ENCODE results near the gene ZFP28.

ZFP28 gene

DNA sequence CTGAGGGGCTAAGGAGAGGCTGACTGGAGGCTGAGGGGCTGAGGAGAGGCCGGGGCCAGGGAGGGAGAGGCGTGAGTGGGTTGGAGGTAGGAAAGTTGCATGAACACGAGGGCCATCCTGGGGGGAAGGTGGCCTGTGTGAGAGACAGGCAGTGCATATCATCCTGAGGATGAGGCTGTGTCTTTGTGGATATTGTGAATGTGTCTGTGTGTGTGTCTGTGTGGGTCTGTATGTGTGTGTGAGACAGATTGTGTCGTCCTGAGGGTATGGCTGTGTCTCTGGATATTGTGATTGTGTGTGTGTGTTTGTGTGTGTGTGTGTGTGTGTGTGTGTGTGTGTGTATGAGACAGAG, 56.8 kb downstream of the ZFP28 start (continued):
- TF ChIP-seq ZBTB7A (tag by site-specific recombination; IDR thresholded peaks at IDR 0.05; ENCODE audit: low read depth) (no peak), ZNF10 (tag by site-specific recombination; IDR thresholded peaks at IDR 0.05) (no peak), OVOL3 (tag by site-specific recombination; IDR thresholded peaks at IDR 0.05) (peak; percentile 16; the same call in 1 of the 2 replicates), ZNF274 (IDR thresholded peaks at IDR 0.05; ENCODE audit: low read length) (no peak), ZNF274 (tag by site-specific recombination; IDR thresholded peaks at IDR 0.05; ENCODE audit: borderline replicate concordance) (peak; percentile 23; the same call in 1 of the 2 replicates), ZNF221 (tag by site-specific recombination; IDR thresholded peaks at IDR 0.05; ENCODE audit: borderline replicate concordance) (no peak), KLF16 (tag by site-specific recombination; IDR thresholded peaks at IDR 0.05) (no peak), ZNF266 (tag by site-specific recombination; IDR thresholded peaks at IDR 0.05; ENCODE audit: low read depth) (peak; percentile 61; the same call in 1 of the 2 replicates), SP2 (tag by site-specific recombination; IDR thresholded peaks at IDR 0.05) (no peak), ZXDB (tag by site-specific recombination; IDR thresholded peaks at IDR 0.05) (no peak), ZNF18 (tag by site-specific recombination; IDR thresholded peaks at IDR 0.05) (no peak), MEIS1 (CRISPR knock-in tag; IDR thresholded peaks at IDR 0.05; ENCODE audit: borderline replicate concordance) (no peak), ZBTB1 (tag by site-specific recombination; IDR thresholded peaks at IDR 0.05) (no peak), ZNF521 (tag by site-specific recombination; IDR thresholded peaks at IDR 0.05) (no peak), ZNF350 (tag by site-specific recombination; IDR thresholded peaks at IDR 0.05) (no peak), ZSCAN16 (tag by site-specific recombination; IDR thresholded peaks at IDR 0.05) (peak; percentile 42; the same call in 1 of the 2 replicates), ZNF776 (tag by site-specific recombination; IDR thresholded peaks at IDR 0.05; ENCODE audit: borderline replicate concordance) (0 out of 2 replicates have a peak, but pooled peaks have one; percentile 35), ZNF416 (tag by site-specific recombination; IDR thresholded peaks at IDR 0.05) (peak; percentile 69; the same call in 1 of the 2 replicates), ZNF629 (tag by site-specific recombination; IDR thresholded peaks at IDR 0.05) (no peak), ZFP41 (tag by site-specific recombination; IDR thresholded peaks at IDR 0.05; ENCODE audit: borderline replicate concordance) (no peak), ZNF239 (tag by site-specific recombination; IDR thresholded peaks at IDR 0.05) (0 out of 2 replicates have a peak, but pooled peaks have one; percentile 46), ZFHX2 (tag by site-specific recombination; conservative IDR thresholded peaks at IDR 0.05) (peak; percentile 35), SALL2 (tag by site-specific recombination; IDR thresholded peaks at IDR 0.05; ENCODE audit: borderline replicate concordance) (0 out of 2 replicates have a peak, but pooled peaks have one; percentile 12), ZNF658 (tag by site-specific recombination; IDR thresholded peaks at IDR 0.05) (no peak), ZNF664 (tag by site-specific recombination; IDR thresholded peaks at IDR 0.05) (no peak), ZNF623 (tag by site-specific recombination; IDR thresholded peaks at IDR 0.05) (no peak), TRIM28 (IDR thresholded peaks at IDR 0.05; ENCODE audit: borderline replicate concordance, low read length) (no peak), GLI4 (tag by site-specific recombination; IDR thresholded peaks at IDR 0.05) (peak; percentile 25; the same call in 1 of the 2 replicates), ZNF518A (tag by site-specific recombination; conservative IDR thresholded peaks at IDR 0.05; ENCODE audit: low read depth) (0 out of 2 replicates have a peak, but pooled peaks have one; percentile 1)
- TF ChIP-seq, protein P1, sequence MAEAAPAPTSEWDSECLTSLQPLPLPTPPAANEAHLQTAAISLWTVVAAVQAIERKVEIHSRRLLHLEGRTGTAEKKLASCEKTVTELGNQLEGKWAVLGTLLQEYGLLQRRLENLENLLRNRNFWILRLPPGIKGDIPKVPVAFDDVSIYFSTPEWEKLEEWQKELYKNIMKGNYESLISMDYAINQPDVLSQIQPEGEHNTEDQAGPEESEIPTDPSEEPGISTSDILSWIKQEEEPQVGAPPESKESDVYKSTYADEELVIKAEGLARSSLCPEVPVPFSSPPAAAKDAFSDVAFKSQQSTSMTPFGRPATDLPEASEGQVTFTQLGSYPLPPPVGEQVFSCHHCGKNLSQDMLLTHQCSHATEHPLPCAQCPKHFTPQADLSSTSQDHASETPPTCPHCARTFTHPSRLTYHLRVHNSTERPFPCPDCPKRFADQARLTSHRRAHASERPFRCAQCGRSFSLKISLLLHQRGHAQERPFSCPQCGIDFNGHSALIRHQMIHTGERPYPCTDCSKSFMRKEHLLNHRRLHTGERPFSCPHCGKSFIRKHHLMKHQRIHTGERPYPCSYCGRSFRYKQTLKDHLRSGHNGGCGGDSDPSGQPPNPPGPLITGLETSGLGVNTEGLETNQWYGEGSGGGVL (tag by site-specific recombination; IDR thresholded peaks at IDR 0.05), result no peak; the same call in 1 of the 2 replicates
- TF ChIP-seq, protein P2, sequence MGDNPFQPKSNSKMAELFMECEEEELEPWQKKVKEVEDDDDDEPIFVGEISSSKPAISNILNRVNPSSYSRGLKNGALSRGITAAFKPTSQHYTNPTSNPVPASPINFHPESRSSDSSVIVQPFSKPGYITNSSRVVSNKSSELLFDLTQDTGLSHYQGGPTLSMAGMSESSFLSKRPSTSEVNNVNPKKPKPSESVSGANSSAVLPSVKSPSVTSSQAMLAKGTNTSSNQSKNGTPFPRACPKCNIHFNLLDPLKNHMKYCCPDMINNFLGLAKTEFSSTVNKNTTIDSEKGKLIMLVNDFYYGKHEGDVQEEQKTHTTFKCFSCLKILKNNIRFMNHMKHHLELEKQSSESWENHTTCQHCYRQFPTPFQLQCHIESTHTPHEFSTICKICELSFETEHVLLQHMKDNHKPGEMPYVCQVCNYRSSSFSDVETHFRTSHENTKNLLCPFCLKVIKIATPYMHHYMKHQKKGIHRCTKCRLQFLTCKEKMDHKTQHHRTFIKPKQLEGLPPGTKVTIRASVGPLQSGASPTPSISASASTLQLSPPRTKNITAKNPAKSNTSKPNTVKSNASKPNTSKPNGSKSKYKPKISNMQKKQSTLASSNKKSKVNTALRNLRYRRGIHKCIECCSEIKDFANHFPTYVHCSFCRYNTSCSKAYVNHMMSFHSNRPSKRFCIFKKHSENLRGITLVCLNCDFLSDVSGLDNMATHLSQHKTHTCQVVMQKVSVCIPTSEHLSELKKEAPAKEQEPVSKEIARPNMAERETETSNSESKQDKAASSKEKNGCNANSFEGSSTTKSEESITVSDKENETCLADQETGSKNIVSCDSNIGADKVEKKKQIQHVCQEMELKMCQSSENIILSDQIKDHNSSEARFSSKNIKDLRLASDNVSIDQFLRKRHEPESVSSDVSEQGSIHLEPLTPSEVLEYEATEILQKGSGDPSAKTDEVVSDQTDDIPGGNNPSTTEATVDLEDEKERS (tag by site-specific recombination; IDR thresholded peaks at IDR 0.05), result peak; percentile 82; the same call in 1 of the 2 replicates

All from HEK293 (cell line).